ENCODE data around the gene GRIK3.

Gene GRIK3

GRCh38 chr1:36975642-36976041 is 58.7 kb downstream of the GRIK3 start:
- DNase-seq = no peak

- DNase-seq = no peak
These were observed 61.3 kb downstream of the GRIK3 start for GRCh38 chr1:36973056-36973455.

- DNase-seq = no peak
These were observed 62.3 kb downstream of the GRIK3 start for GRCh38 chr1:36971852-36972618.

- DNase-seq = no peak
These were observed 65.6 kb downstream of the GRIK3 start for GRCh38 chr1:36968730-36969129.

GRCh38 chr1:36966242-36966641 is 68.1 kb downstream of the GRIK3 start:
- DNase-seq = no peak

GRCh38 chr1:36965275-36966159 is 68.8 kb downstream of the GRIK3 start:
- no peak for DNase-seq

- no peak for DNase-seq
These were observed 69.5 kb downstream of the GRIK3 start for GRCh38 chr1:36964830-36965229.

GRCh38 chr1:36963006-36963405 is 71.3 kb downstream of the GRIK3 start:
- DNase-seq = no peak

- DNase-seq = no peak
These were observed 73.2 kb downstream of the GRIK3 start for GRCh38 chr1:36961062-36961615.

GRCh38 chr1:36956570-36956969 is 77.7 kb downstream of the GRIK3 start:
- no peak for DNase-seq

GRCh38 chr1:36955016-36955415 is 79.3 kb downstream of the GRIK3 start:
- no peak for DNase-seq

GRCh38 chr1:36953061-36953460 is 81.3 kb downstream of the GRIK3 start:
- no peak for DNase-seq

- DNase-seq = no peak
These were observed 82.6 kb downstream of the GRIK3 start for GRCh38 chr1:36951761-36952160.

GRCh38 chr1:36951292-36951750 is 83.0 kb downstream of the GRIK3 start:
- DNase-seq = no peak

- DNase-seq = no peak
These were observed 83.6 kb downstream of the GRIK3 start for GRCh38 chr1:36950604-36951291.

- DNase-seq = no peak
These were observed 85.7 kb downstream of the GRIK3 start for GRCh38 chr1:36948606-36949005.

- no peak for DNase-seq
These were observed 86.2 kb downstream of the GRIK3 start for GRCh38 chr1:36948147-36948546.

- DNase-seq = no peak
These were observed 86.9 kb downstream of the GRIK3 start for GRCh38 chr1:36947384-36947783.

GRCh38 chr1:36944883-36945282 is 89.4 kb downstream of the GRIK3 start:
- no peak for DNase-seq

- no peak for DNase-seq
These were observed 92.2 kb downstream of the GRIK3 start for GRCh38 chr1:36942148-36942547.

GRCh38 chr1:36941316-36941978 is 92.9 kb downstream of the GRIK3 start:
- no peak for DNase-seq

GRCh38 chr1:36938819-36939218 is 95.5 kb downstream of the GRIK3 start:
- DNase-seq = no peak

- DNase-seq = no peak
These were observed 96.9 kb downstream of the GRIK3 start for GRCh38 chr1:36937371-36937770.
